ENCODE results near the gene RNF115.
"Not testable (repeated sequence)": the region's sequence is repeated elsewhere in the genome, so short reads cannot be mapped to it uniquely, and the experiment has no call there.

Gene RNF115

DNA sequence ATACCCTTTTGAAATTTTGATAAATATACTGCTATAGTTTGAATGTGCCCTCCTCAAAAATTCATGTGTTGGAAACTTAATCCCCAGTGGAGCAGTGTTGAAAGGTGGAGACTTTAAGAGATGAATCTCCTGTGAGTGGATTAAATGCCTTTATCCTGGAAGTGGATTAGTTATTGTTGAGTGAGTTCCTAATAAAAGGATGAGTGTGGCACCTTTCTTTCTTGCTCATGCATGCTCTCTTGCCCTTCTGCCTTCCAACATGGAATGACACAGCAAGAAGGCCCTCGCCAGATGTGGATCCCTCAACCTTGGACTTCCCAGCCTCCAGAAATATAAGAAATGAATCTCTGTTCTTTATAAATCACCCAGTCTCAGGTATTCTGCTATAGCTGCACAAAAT, 52.8 kb downstream of the RNF115 start:
- no peak for DNase-seq

- DNase-seq: not testable (repeated sequence)
Observed at GRCh38 chr1:145768004-145768403, 55.9 kb downstream of the RNF115 start.

DNA sequence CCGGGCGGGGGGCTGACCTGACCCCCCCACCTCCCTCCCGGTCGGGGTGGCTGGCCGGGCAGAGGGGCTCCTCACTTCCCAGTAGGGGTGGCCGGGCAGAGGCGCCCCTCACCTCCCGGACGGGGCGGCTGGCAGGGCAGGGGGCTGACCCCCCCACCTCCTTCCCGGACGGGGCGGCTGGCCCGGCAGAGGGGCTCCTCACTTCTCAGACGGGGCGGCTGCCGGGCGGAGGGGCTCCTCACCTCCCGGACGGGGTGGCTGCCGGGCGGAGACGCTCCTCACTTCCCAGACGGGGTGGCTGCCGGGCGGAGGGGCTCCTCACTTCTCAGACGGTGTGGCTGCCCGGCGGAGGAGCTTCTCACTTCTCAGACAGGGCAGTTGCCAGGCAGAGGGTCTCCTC, 57.0 kb downstream of the RNF115 start:
- DNase-seq: not testable (repeated sequence)

- DNase-seq: not testable (repeated sequence)
Observed at GRCh38 chr1:145765585-145766360, 58.1 kb downstream of the RNF115 start.

DNA sequence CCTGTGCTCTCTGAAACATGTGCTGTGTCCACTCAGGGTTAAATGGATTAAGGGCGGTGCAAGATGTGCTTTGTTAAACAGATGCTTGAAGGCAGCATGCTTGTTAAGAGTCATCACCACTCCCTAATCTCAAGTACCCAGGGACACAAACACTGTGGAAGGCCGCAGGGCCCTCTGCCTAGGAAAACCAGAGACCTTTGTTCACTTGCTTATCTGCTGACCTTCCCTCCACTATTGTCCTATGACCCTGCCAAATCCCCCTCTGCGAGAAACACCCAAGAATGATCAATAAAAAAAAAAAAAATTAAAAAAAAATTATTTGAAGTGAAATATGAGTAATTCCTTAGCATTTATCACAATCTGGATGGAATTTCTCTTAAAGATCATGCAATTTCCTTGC, 58.8 kb downstream of the RNF115 start:
- not testable (repeated sequence) for DNase-seq

- not testable (repeated sequence) for DNase-seq
Observed at GRCh38 chr1:145764231-145764940, 59.5 kb downstream of the RNF115 start.

DNA sequence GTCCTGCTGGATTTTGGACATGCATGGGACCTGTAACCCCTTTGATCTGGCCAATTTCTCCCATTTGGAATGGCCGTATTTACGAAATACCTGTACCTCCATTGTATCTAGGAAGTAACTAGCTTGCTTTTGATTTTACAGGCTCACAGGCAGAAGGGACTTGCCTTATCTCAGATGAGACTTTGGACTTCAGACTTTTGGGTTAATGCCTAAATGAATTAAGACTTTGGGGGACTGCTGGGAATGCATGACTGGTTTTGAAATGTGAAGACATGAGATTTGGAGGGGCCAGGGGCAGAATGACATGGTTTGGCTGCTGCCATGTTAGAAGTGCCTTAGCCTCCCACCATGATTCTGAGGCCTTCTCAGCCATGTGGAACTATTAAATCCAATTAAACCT, 61.9 kb downstream of the RNF115 start:
- DNase-seq: not testable (repeated sequence)

DNA sequence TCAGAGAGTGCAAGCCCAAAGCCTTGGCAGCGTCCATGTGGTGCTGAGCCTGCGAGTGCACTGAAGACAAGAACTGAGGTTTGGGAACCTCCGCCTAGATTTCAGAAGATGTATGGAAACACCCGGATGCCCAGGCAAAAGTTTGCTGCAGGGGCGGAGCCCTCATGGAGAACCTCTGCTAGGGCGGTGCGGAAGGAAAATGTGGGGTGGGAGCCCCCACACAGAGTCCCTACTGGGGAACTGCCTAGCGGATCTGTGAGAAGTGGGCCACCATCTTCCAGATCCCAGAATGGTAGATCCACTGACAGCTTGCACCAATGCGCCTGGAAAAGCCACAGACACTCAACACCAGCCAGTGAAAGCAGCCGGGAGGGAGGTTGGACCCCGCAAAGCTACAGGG, 62.4 kb downstream of the RNF115 start:
- not testable (repeated sequence) for DNase-seq

DNA sequence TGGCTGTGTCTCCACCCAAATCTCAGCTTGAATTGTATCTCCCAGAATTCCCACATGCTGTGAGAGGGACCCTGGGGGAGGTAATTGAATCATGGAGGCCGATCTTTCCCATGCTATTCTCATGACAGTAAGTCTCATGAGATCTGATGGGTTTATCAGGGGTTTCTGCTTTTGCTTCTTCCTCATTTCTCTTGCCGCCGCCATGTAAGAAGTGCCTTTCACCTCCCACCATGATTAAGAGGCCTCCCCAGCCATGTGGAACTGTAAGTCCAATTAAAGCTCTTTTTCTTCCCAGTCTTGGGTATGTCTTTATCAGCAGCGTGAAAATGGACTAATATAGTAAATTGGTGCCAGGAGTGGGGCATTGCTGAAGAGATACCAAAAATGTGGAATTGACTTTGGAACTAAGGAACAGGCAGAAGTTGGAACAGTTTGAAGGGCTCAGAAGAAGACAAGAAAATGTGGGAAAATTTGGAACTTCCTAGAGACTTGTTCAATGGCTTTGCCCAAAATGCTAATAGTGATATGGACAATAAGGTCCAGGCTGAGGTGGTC, 63.4 kb downstream of the RNF115 start:
- DNase-seq: not testable (repeated sequence)

- no peak for DNase-seq
Observed at GRCh38 chr1:145759721-145760120, 64.2 kb downstream of the RNF115 start.

GRCh38 chr1:145758575-145758974, 65.3 kb downstream of the RNF115 start:
- DNase-seq: no peak

DNA sequence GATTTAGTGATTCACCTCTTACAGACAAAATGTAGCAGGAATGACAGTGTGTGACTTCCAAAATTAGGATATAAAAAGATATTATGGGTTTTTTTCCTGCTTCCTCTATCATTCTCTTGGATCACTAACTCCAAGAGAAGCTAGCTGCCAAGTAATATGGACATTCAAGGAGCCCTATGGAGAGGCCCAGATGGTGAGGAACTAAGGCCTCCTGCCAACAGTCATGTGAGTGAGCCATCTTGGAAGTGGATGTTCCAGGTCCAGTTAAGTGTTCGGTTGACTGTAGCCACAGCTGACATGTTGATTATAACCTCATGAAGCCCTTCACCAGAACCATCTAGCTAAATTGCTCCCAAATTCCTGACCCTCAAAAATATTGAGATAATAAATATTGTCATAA, 65.8 kb downstream of the RNF115 start:
- no peak for DNase-seq

DNA sequence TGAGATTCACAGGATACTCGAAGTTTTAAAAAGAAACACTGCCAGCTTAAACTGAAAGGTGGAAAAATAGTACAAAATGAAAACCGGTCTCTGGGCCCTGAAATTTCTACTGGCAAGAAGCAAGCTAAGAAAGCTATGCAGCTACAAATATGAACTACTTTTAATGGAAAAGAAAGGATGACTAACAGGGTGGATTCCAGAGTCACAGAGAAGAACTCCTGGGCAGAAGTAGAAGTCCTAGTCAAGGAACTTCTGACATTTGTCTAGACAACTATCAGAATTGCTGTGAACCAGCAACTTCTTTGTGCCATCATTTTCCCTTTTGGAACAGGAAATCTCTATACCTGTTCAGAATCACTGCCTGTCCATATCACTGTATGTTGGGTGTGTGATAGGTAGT, 66.5 kb downstream of the RNF115 start:
- no peak for DNase-seq

GRCh38 chr1:145751491-145752037, 72.3 kb downstream of the RNF115 start:
- peak; percentile 26 for DNase-seq

DNA sequence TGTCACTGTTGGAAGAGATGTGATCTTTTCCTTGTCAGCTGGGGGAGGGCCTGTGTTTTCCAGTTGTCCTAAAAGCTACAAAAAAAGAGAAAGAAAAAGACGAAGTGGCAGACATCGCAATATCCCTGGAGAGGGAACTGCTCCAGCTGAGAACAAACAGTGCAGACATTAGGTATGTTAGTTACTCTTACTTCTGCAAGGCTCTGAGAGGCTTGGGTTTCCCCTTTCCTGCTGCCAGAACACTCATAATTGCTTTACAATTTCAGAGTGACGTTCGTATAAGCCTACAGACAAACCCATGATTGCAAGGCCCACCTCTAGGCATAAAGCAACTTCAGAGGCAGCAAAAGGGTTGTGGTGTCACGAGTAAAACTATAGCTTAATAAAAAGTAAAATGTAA, 73.5 kb downstream of the RNF115 start:
- no peak for DNase-seq

GRCh38 chr1:145747398-145748247, 76.3 kb downstream of the RNF115 start:
- DNase-seq: no peak

DNA sequence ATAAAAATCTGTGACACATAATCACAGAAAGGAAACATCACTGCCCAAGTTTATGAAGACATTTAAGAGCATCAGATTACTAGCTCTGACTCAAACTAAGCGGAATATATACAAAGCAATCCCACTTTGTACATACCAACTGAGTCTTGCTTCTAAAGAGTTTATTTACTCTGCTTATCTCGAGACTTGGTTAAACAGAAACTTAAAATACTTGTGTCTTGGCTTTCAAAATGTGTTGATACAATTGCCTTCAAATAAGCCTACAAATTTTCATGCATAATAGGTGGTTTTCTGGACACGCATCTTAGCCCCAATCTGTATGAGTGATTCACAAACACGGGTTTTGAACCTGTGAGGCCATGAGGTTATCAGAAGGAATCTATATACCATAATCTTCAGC, 83.6 kb downstream of the RNF115 start:
- no peak for DNase-seq

- DNase-seq: no peak
Observed at GRCh38 chr1:145736191-145736590, 87.7 kb downstream of the RNF115 start.

DNA sequence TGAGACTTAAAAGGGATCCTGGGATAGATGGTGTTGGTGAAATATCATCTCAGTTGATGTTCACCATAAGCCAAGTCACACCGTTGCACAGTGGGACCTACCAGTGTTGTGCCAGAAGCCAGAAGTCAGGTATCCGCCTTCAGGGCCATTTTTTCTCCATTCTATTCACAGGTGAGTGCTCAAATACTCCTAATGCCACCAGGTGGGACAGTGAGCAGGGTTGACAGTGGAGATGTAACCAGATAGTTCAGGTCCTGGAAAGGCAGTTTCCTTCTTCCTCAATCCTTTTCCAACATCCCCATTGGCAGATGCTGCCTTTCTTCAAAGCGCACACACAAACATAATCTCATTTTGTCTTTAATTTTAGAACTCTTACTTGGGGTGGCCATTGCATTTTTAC, 93.0 kb downstream of the RNF115 start:
- DNase-seq: no peak

GRCh38 chr1:145730467-145730866, 93.4 kb downstream of the RNF115 start:
- no peak for DNase-seq

- no peak for DNase-seq
Observed at GRCh38 chr1:145729666-145730436, 94.0 kb downstream of the RNF115 start.

DNA sequence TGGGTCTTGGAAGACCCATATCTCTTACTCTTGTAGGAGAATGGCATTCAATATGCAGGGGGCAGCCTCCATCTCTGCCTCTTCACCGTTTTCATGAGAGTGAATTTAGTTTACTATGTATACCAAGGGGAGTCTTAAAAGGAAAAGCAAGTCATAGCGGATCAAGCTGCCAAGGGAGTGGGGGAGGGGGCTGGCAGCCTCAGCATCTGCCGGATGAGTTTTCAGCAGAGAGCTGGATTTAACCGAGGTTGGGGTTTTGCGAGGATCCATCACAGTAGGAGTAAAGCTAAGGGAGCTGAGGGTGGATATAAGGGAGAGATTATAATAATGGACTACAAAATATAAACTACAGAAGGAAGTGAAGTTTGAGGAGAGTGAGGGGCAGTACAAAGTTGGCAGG, 94.7 kb downstream of the RNF115 start:
- no peak for DNase-seq
